Astrocyte of the spinal cord (primary cell): ENCODE measurements around the gene ARHGAP19.

Experiments
- DNase-seq: peaks from one replicate; pipeline ENCODE4 v3.0.0; 2011; ENCODE audit warnings: low read depth, low spot score
- H3K4me3 ChIP-seq: 2 replicates; pipeline ENCODE4 v1.5.1; 2011; ENCODE audit warnings: low read depth, mild to moderate bottlenecking, low read length, moderate library complexity
- CTCF ChIP-seq: IDR thresholded peaks from 2 replicates; pipeline ENCODE4 v1.5.1; 2012; ENCODE audit warnings: low read depth, mild to moderate bottlenecking, low read length, inconsistent platforms
- in situ Hi-C: cut with HindIII; loops from 2 replicates; pipeline ENCODE4 v1.10.0; 2017; ENCODE audit warnings: low sequenced_read_pairs

The ARHGAP19 gene

DNA sequence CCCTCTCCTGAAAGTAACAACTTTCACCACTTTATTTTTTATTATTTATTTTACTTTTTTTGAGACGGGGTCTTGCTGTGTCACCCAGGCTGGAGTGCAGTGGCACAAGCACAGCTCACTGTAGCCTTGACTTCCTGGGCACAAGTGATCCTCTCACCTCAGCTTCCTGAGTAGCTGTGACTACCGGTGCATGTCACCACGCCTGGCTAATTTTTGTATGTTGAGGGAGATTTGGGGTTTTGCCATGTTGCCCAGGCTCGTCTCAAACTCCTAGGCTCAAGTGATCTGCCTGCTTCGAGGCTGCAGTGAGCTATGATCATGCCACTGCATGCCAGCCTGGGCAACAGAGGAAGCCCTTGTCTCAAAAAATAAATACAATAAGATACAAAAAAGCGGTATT, 91.8 kb downstream of the ARHGAP19 start:
- H3K4me3 ChIP-seq, result no peak overlapping the region
- no peak for TF ChIP-seq CTCF
- DNase-seq, result no peak
- in situ Hi-C loops, result no loop called here

GRCh38 chr10:97199152-97199551, 93.3 kb downstream of the ARHGAP19 start:
- in situ Hi-C loops, result no loop called here
- TF ChIP-seq CTCF, result no peak
- no peak overlapping the region for H3K4me3 ChIP-seq
- DNase-seq, result no peak

DNA sequence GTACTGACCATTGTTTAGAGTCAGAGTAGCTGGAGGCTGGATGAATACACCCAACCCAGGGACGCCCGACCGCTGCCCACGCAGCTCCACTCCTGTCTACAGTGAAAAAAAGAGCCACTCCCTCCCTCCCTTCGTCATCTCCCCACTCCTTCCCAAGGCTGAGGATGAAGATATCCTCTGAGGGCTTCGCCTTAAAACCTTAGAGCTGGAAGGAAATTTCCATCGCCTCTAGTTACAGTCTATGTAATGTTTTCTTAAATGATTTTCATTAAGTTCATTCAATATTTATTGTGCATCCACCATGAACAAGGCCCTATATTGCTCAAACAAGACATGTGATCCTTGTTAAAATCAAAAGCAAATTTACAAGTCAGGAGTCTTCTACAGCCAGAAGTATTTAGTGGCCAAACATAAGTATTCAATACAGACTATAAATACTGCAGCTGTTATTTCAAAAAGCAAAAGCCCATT, 95.4 kb downstream of the ARHGAP19 start:
- in situ Hi-C loops, result no loop called here
- no peak for DNase-seq
- TF ChIP-seq CTCF, result no peak
- H3K4me3 ChIP-seq, result no peak overlapping the region

GRCh38 chr10:97196223-97197029, 96.0 kb downstream of the ARHGAP19 start:
- peak; percentile 43 for DNase-seq
- H3K4me3 ChIP-seq, result peak overlapping the region; percentile 46
- peak; percentile 85 for TF ChIP-seq CTCF
- in situ Hi-C loops, result no loop called here

GRCh38 chr10:97195706-97196222, 96.7 kb downstream of the ARHGAP19 start:
- no peak for TF ChIP-seq CTCF
- in situ Hi-C loops, result no loop called here
- peak overlapping the region; percentile 46 for H3K4me3 ChIP-seq
- DNase-seq, result no peak

GRCh38 chr10:97192952-97193435, 99.4 kb downstream of the ARHGAP19 start:
- no peak for DNase-seq
- no peak for TF ChIP-seq CTCF
- in situ Hi-C loops, result no loop called here
- no peak overlapping the region for H3K4me3 ChIP-seq
